A549 (cell line): ENCODE data around the gene TMEM120B. TPM values are rescaled to one million over a fixed set of nuclear protein-coding genes. Genes with fewer than 3 reads are reported as not detected.
A peak's percentile ranks its signal among the peaks of the same experiment; 100 is the strongest.

ENCODE experiments used
- ATAC-seq, 2 experiments: fragments of 200-7000 bp in 1 of 2; fragments of >200 bp in 1 of 2; cut with Nextera tagmentation in 1 of 2; cut with Tn5 transposase in 1 of 2; 3 replicates each; pipeline versions ENCODE4 v1.8.0 to v1.9.1; 2018 to 2020; ENCODE audit warnings: mild to moderate bottlenecking in 1 of 2, moderate library complexity in 1 of 2
- CTCF ChIA-PET: fragments of 300-600 bp; sonication (Branson Sonifier 250); formaldehyde crosslinking; extraction: SDS; loops from one replicate; lab custom pipeline; 2021; ENCODE audit warnings: antibody characterized with exemption, inconsistent platforms; lab: Yijun Ruan, JAX
- POLR2A ChIA-PET: fragments of 350-600 bp; formaldehyde crosslinking; extraction: SDS; loops from one replicate; lab custom pipeline; 2021; ENCODE audit warnings: antibody characterized with exemption, inconsistent platforms; lab: Yijun Ruan, JAX
- DNase-seq, 2 experiments: peaks; one replicate each; pipeline versions ENCODE4 v3.0.0 to v3.0.0-alpha.2; 2011 to 2016; ENCODE audit warnings: low read depth in 1 of 2, low spot score in 1 of 2
- FAIRE-seq: peaks from 2 replicates; lab custom pipeline; 2011; peaks lifted over from hg19 to GRCh38; lab: Jason Lieb, UNC
- H3K27ac ChIP-seq, 2 experiments: fragments of >200 bp; sonication (Bioruptor Twin); formaldehyde crosslinking; 3 replicates each; pipeline ENCODE4 v1.5.1; 2016 to 2017
- H3K4me1 ChIP-seq: fragments of >200 bp; sonication (Bioruptor Twin); formaldehyde crosslinking; 3 replicates; pipeline ENCODE4 v1.6.1; 2016
- H3K4me2 ChIP-seq: fragments of >200 bp; sonication (Bioruptor Twin); formaldehyde crosslinking; 3 replicates; pipeline ENCODE4 v1.6.1; 2016
- H3K4me3 ChIP-seq: fragments of >200 bp; sonication (Bioruptor Twin); formaldehyde crosslinking; 3 replicates; pipeline ENCODE4 v1.5.1; 2016
- H3K9me3 ChIP-seq: fragments of >200 bp; sonication (Bioruptor Twin); formaldehyde crosslinking; 3 replicates; pipeline ENCODE4 v1.6.1; 2016
- BHLHE40 ChIP-seq: IDR thresholded peaks from 2 replicates; pipeline ENCODE4 v1.6.1; 2012; ENCODE audit warnings: low read depth, low read length, inconsistent platforms
- CEBPB ChIP-seq, 2 experiments: fragments of >200 bp in 1 of 2; sonication (Bioruptor Twin) in 1 of 2; formaldehyde crosslinking in 1 of 2; IDR thresholded peaks; 2 replicates each; pipeline ENCODE4 v1.6.1; 2012 to 2016
- EHF ChIP-seq: fragments of 250-450 bp; sonication (Bioruptor Pico); IDR thresholded peaks from 2 replicates; pipeline ENCODE4 v1.5.0; 2020; ENCODE audit warnings: mild to moderate bottlenecking
- EHMT2 ChIP-seq: fragments of 200-600 bp; sonication (generic); IDR thresholded peaks from 2 replicates; pipeline ENCODE4 v1.6.1; 2016; ENCODE audit warnings: antibody characterized with exemption, low read depth, mild to moderate bottlenecking, moderate library complexity
- FOXS1 ChIP-seq: fragments of 250-450 bp; sonication (Bioruptor Pico); IDR thresholded peaks from 2 replicates; pipeline ENCODE4 v1.5.0; 2020; ENCODE audit warnings: mild to moderate bottlenecking, moderate library complexity
- HDAC2 ChIP-seq: fragments of 200-600 bp; sonication (generic); IDR thresholded peaks from 2 replicates; pipeline ENCODE4 v1.6.1; 2016
- KDM1A ChIP-seq: fragments of 200-600 bp; sonication (generic); IDR thresholded peaks from 2 replicates; pipeline ENCODE4 v1.6.1; 2016; ENCODE audit warnings: low read depth, mild to moderate bottlenecking
- MAFK ChIP-seq: fragments of 450-650 bp; IDR thresholded peaks from 2 replicates; pipeline ENCODE4 v1.6.1; 2014; ENCODE audit not compliant: partially characterized antibody
- MYC ChIP-seq: IDR thresholded peaks from 2 replicates; pipeline ENCODE4 v1.6.1; 2012; ENCODE audit warnings: mild to moderate bottlenecking, inconsistent platforms, low read length, improper control_type of control experiment, borderline replicate concordance
- NFE2L2 ChIP-seq: fragments of 150-350 bp; conservative IDR thresholded peaks from 2 replicates; pipeline ENCODE4 v1.6.1; 2014; ENCODE audit warnings: low read length
- PHF8 ChIP-seq: fragments of 200-600 bp; sonication (generic); IDR thresholded peaks from 2 replicates; pipeline ENCODE4 v1.6.1; 2016; ENCODE audit warnings: low read depth, mild to moderate bottlenecking, antibody characterized with exemption, moderate library complexity, borderline replicate concordance
- RAD21 ChIP-seq, 2 experiments: fragments of >200 bp in 1 of 2; sonication (Bioruptor Twin) in 1 of 2; formaldehyde crosslinking in 1 of 2; IDR thresholded peaks in 1 of 2; conservative IDR thresholded peaks in 1 of 2; 2 replicates in 1 of 2; 3 replicates in 1 of 2; pipeline ENCODE4 v1.6.1; 2012 to 2018; ENCODE audit warnings: inconsistent platforms in 1 of 2
- RARB ChIP-seq: fragments of 250-450 bp; sonication (Bioruptor Pico); IDR thresholded peaks from 2 replicates; pipeline ENCODE4 v1.8.0; 2021; ENCODE audit warnings: mild to moderate bottlenecking, moderate library complexity
- RFX5 ChIP-seq: fragments of 450-650 bp; IDR thresholded peaks from 2 replicates; pipeline ENCODE4 v1.7.1; 2014; ENCODE audit warnings: antibody characterized with exemption, mild to moderate bottlenecking, moderate library complexity
- RNF2 ChIP-seq: fragments of 200-600 bp; sonication (generic); IDR thresholded peaks from 2 replicates; pipeline ENCODE4 v1.6.1; 2016; ENCODE audit warnings: low read depth, mild to moderate bottlenecking, antibody characterized with exemption, moderate library complexity, borderline replicate concordance
- SMC3 ChIP-seq: fragments of >200 bp; sonication (Bioruptor Twin); formaldehyde crosslinking; IDR thresholded peaks from 3 replicates; pipeline ENCODE4 v1.6.1; 2018; ENCODE audit warnings: inconsistent platforms
- TFCP2L1 ChIP-seq: fragments of 250-450 bp; sonication (Bioruptor Pico); IDR thresholded peaks from 2 replicates; pipeline ENCODE4 v1.5.0; 2021; ENCODE audit warnings: mild to moderate bottlenecking
- ZC3H11A ChIP-seq: fragments of 450-650 bp; IDR thresholded peaks from 2 replicates; pipeline ENCODE4 v1.6.1; 2014; ENCODE audit warnings: antibody characterized with exemption, mild to moderate bottlenecking
- ZFP36 ChIP-seq: fragments of 450-650 bp; IDR thresholded peaks from 2 replicates; pipeline ENCODE4 v1.6.1; 2014; ENCODE audit warnings: borderline replicate concordance; ENCODE audit not compliant: partially characterized antibody
- ZSCAN20 ChIP-seq: fragments of 250-450 bp; sonication (Bioruptor Pico); IDR thresholded peaks from 2 replicates; pipeline ENCODE4 v1.8.0; 2022; ENCODE audit warnings: mild to moderate bottlenecking, moderate library complexity
- WGBS: methylation state at CpG from one replicate; pipeline ENCODE4 v1.1.6; 2017; ENCODE audit errors: missing lambda C conversion rate; 5-methylcytosine and 5-hydroxymethylcytosine counted together
- polyA plus RNA-seq, 4 experiments: library from polyadenylated mRNA; depleted of rRNA in 3 of 4; stranded (reverse); fragments of >200 nt; fragmentation: RNase III in 1 of 4; extraction: RNeasy Plus Mini Kit Qiagen cat#74134 plus additional on column Dnase treatment in 1 of 4; gene quantifications; 2 replicates in 3 of 4; 3 replicates in 1 of 4; pipeline ENCODE4 v1.2.3, GENCODE V29; 2011 to 2017
- TF ChIP-seq, protein P1 (sequence below): fragments of >200 bp; sonication (Bioruptor Twin); formaldehyde crosslinking; IDR thresholded peaks from 2 replicates; pipeline ENCODE4 v1.6.1; 2016
- TF ChIP-seq, protein P2 (sequence below): fragments of 200-600 bp; sonication (generic); IDR thresholded peaks from 2 replicates; pipeline ENCODE4 v1.6.1; 2016; ENCODE audit warnings: antibody characterized with exemption, mild to moderate bottlenecking, moderate library complexity
- TF ChIP-seq, protein P3 (sequence below): fragments of >200 bp; sonication (Bioruptor Twin); formaldehyde crosslinking; IDR thresholded peaks from 3 replicates; pipeline ENCODE4 v1.5.1; 2016
- TF ChIP-seq, protein P4 (sequence below): IDR thresholded peaks from 2 replicates; pipeline ENCODE4 v1.6.1; 2012
- TF ChIP-seq, protein P5 (sequence below): IDR thresholded peaks from 2 replicates; pipeline ENCODE4 v1.6.1; 2012; ENCODE audit warnings: low read depth, borderline replicate concordance
- TF ChIP-seq, protein P6 (sequence below): fragments of 250-450 bp; sonication (Bioruptor Pico); IDR thresholded peaks from 2 replicates; pipeline ENCODE4 v1.5.0; 2020; ENCODE audit warnings: low read depth, mild to moderate bottlenecking, moderate library complexity

Gene TMEM120B
- polyA plus RNA-seq, 2 of the 4 experiments (the other 2 are of a cell fraction) = 10.6 to 13.2 TPM

DNA sequence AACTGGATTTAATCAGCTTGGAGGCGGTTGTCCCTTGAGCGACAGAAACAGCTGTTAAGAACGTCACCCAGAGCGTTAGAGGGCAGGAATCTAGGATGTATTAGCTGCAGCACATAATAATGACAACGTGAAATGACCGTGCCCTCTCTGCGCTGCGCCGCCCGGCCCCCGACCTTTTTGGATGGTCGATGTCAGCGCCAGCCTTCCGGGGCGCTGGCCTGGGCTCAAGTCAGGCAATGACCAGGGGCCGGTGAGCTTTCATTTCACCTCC, 427 bp upstream of the TMEM120B start (continued):
- TF ChIP-seq RFX5 (no peak), CEBPB (IDR thresholded peaks at IDR 0.05) (no peak), PHF8 (no peak)
- TF ChIP-seq, all 56 proteins: peak for 2

DNA sequence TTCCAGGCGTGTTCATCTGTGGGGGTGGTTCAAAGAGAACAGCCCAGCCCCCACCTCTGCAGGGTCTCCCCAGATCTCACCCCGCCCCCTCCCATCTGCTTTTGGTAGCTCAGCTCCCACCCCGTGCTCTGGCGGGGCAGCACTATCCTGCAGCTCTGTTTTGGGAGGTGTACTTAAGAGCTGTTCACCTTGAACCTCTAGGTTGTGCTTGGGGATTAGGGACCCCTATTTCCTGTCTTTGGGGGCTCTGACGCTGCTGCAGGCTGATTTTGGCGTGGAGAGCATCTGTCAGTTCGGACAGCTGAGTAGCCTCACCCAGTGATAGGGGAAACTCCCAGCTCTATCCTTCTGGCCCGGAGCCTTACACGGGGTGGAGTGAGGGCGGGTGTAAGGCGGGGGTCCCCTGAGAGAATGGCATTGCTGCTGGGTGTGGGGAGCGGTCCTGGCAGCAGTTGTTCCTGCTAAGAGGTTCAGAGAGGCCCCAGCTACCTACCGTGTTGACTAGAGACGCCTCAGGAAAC, 765 bp downstream of the TMEM120B start:
- H3K4me1 ChIP-seq = peaks cover 32% of the 10 kb centered on the region

DNA sequence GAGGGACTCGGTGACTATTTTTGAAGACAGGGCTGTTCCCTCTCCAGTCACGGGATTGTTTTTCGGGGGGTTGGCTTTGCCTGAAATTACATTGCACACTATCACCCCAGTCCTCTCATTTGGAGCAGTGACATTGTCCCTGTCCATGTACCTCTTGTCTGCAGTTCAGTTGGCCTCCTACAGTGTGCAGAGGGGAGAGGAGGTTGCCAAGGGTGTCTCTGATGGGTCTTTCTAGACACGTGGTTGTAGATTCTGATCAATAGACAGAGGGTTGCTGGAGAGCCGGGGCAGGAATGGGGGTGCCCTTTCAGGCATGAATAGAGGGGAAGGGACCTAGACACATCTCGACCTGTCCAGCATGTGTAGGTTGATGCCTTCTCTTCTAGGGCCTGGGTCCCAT, 1.2 kb downstream of the TMEM120B start:
- Histone ChIP-seq H3K4me3 (peak overlapping the region; percentile 69), H3K4me2 (peak overlapping the region; percentile 92), H3K9me3 (no peaks in the 10 kb centered on the region), H3K4me1 (peaks cover 32% of the 10 kb centered on the region), H3K27ac (peak overlapping the region in 1 of 2 experiments; percentile 86; a peak in 4 of 6 replicates)
- ChIA-PET CTCF (interaction anchor here (0.6 to 5.0 kb wide), 5 partner anchors 9 to 241 kb away, joined by 3 to 50 read pairs (median 6); partner anchors contain the start of gene RHOF), POLR2A (interaction anchor here (0.6 kb wide), 1 partner anchor 72 kb away, joined by 3 read pairs; no protein-coding TSS in a partner anchor)
- DNase-seq = no peak
- ATAC-seq = peak; percentile 35 to 49; a peak in 3 of 6 replicates
- no peak for FAIRE-seq
- WGBS = 74% methylated on average over 6 of the region's 6 CpGs
- TF ChIP-seq PHF8 (no peak), ZFP36 (no peak), FOXS1 (no peak), MAFK (no peak), SMC3 (no peak), RARB (CRISPR knock-in tag) (no peak), BHLHE40 (no peak), HDAC2 (no peak), TFCP2L1 (CRISPR knock-in tag) (no peak), CEBPB (IDR thresholded peaks at IDR 0.05) (no peak), NFE2L2 (no peak), KDM1A (no peak)
- TF ChIP-seq, protein P1, sequence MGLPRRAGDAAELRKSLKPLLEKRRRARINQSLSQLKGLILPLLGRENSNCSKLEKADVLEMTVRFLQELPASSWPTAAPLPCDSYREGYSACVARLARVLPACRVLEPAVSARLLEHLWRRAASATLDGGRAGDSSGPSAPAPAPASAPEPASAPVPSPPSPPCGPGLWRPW = no peak
- TF ChIP-seq, protein P2, sequence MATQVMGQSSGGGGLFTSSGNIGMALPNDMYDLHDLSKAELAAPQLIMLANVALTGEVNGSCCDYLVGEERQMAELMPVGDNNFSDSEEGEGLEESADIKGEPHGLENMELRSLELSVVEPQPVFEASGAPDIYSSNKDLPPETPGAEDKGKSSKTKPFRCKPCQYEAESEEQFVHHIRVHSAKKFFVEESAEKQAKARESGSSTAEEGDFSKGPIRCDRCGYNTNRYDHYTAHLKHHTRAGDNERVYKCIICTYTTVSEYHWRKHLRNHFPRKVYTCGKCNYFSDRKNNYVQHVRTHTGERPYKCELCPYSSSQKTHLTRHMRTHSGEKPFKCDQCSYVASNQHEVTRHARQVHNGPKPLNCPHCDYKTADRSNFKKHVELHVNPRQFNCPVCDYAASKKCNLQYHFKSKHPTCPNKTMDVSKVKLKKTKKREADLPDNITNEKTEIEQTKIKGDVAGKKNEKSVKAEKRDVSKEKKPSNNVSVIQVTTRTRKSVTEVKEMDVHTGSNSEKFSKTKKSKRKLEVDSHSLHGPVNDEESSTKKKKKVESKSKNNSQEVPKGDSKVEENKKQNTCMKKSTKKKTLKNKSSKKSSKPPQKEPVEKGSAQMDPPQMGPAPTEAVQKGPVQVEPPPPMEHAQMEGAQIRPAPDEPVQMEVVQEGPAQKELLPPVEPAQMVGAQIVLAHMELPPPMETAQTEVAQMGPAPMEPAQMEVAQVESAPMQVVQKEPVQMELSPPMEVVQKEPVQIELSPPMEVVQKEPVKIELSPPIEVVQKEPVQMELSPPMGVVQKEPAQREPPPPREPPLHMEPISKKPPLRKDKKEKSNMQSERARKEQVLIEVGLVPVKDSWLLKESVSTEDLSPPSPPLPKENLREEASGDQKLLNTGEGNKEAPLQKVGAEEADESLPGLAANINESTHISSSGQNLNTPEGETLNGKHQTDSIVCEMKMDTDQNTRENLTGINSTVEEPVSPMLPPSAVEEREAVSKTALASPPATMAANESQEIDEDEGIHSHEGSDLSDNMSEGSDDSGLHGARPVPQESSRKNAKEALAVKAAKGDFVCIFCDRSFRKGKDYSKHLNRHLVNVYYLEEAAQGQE = no peak
- TF ChIP-seq, protein P3, sequence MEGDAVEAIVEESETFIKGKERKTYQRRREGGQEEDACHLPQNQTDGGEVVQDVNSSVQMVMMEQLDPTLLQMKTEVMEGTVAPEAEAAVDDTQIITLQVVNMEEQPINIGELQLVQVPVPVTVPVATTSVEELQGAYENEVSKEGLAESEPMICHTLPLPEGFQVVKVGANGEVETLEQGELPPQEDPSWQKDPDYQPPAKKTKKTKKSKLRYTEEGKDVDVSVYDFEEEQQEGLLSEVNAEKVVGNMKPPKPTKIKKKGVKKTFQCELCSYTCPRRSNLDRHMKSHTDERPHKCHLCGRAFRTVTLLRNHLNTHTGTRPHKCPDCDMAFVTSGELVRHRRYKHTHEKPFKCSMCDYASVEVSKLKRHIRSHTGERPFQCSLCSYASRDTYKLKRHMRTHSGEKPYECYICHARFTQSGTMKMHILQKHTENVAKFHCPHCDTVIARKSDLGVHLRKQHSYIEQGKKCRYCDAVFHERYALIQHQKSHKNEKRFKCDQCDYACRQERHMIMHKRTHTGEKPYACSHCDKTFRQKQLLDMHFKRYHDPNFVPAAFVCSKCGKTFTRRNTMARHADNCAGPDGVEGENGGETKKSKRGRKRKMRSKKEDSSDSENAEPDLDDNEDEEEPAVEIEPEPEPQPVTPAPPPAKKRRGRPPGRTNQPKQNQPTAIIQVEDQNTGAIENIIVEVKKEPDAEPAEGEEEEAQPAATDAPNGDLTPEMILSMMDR = no peak
- TF ChIP-seq, protein P4, sequence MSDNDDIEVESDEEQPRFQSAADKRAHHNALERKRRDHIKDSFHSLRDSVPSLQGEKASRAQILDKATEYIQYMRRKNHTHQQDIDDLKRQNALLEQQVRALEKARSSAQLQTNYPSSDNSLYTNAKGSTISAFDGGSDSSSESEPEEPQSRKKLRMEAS = no peak
- TF ChIP-seq, protein P5, sequence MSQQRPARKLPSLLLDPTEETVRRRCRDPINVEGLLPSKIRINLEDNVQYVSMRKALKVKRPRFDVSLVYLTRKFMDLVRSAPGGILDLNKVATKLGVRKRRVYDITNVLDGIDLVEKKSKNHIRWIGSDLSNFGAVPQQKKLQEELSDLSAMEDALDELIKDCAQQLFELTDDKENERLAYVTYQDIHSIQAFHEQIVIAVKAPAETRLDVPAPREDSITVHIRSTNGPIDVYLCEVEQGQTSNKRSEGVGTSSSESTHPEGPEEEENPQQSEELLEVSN = no peak

More for the DNA sequence above, 765 bp downstream of the TMEM120B start:
- ATAC-seq (peak in 1 of 2 experiments; percentile 11; a peak in 3 of 6 replicates), DNase-seq (no peak), FAIRE-seq (no peak)
- peak overlapping the region; percentile 73 to 86 for H3K27ac ChIP-seq
- peak overlapping the region; percentile 92 for H3K4me2 ChIP-seq
- ChIA-PET CTCF (interaction anchor here (0.6 to 5.0 kb wide), 11 partner anchors 10 to 241 kb away, joined by 3 to 50 read pairs (median 4); partner anchors contain the start of gene RHOF), POLR2A (interaction anchor here (0.6 to 1.5 kb wide), 4 partner anchors 35 to 90 kb away, joined by 3 to 4 read pairs (median 3); partner anchors contain the start of gene RHOF)
- H3K9me3 ChIP-seq = no peaks in the 10 kb centered on the region
- TF ChIP-seq ZC3H11A = no peak
- no peak for TF ChIP-seq PHF8
- TF ChIP-seq SMC3 = no peak
- TF ChIP-seq EHF = no peak
- no peak for TF ChIP-seq ZSCAN20 (CRISPR knock-in tag)
- no peak for TF ChIP-seq ZFP36
- no peak for TF ChIP-seq RAD21 (conservative IDR thresholded peaks at IDR 0.05 in 1 of 2, IDR thresholded peaks at IDR 0.05 in 1 of 2)
- TF ChIP-seq, protein P6, sequence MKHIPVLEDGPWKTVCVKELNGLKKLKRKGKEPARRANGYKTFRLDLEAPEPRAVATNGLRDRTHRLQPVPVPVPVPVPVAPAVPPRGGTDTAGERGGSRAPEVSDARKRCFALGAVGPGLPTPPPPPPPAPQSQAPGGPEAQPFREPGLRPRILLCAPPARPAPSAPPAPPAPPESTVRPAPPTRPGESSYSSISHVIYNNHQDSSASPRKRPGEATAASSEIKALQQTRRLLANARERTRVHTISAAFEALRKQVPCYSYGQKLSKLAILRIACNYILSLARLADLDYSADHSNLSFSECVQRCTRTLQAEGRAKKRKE (CRISPR knock-in tag) = no peak
- TF ChIP-seq MYC = no peak
- no peak for TF ChIP-seq RNF2
- TF ChIP-seq, protein P3 = no peak
- no peak for TF ChIP-seq EHMT2
- WGBS = 39% methylated on average over 11 of the region's 14 CpGs
- peak overlapping the region; percentile 69 for H3K4me3 ChIP-seq
